IMR-90 (cell line): ENCODE data around the gene NDUFA6. TPM values are rescaled to one million over a fixed set of nuclear protein-coding genes. Genes with fewer than 3 reads are reported as not detected.
"Not testable (repeated sequence)": the region's sequence is repeated elsewhere in the genome, so short reads cannot be mapped to it uniquely, and the experiment has no call there.

Experiments
- ATAC-seq: fragments of 200-7000 bp; cut with Tn5 transposase; 2 replicates; pipeline ENCODE4 v1.9.1; 2020; ENCODE audit warnings: low read depth, mild to moderate bottlenecking, moderate library complexity
- BruUV-seq: library from RNA; stranded (reverse); fragments of 400-500 nt; replicated peaks from 2 replicates; lab custom pipeline; 2021; lab: Mats Ljungman, UMichigan
- CTCF ChIA-PET: fragments of 300-600 bp; formaldehyde crosslinking; extraction: SDS; loops from one replicate; lab custom pipeline; 2021; ENCODE audit warnings: antibody characterized with exemption; lab: Yijun Ruan, JAX
- POLR2A ChIA-PET: fragments of 300-600 bp; sonication (Branson Sonifier 250); formaldehyde crosslinking; loops from one replicate; lab custom pipeline; 2022; ENCODE audit warnings: antibody characterized with exemption; ENCODE audit not compliant: unreplicated experiment; lab: Charles Lee
- DNase-seq: peaks from one replicate; pipeline ENCODE4 v3.0.0; 2013
- H2AFZ ChIP-seq: replicated peaks from 2 replicates; pipeline ENCODE3; 2013; ENCODE audit warnings: low read length, mild to moderate bottlenecking; ENCODE audit not compliant: poor library complexity
- H2AK5ac ChIP-seq: 2 replicates; pipeline ENCODE4 v1.6.1; 2013; ENCODE audit warnings: low read depth, low read length, inconsistent platforms
- H2AK9ac ChIP-seq: replicated peaks from 2 replicates; pipeline ENCODE3; 2013; ENCODE audit warnings: mild to moderate bottlenecking, low read depth, low read length, moderate library complexity; ENCODE audit not compliant: poor library complexity
- H2BK120ac ChIP-seq: 2 replicates; pipeline ENCODE4 v1.6.1; 2013; ENCODE audit warnings: low read depth, low read length, inconsistent platforms
- H2BK15ac ChIP-seq: 3 replicates; pipeline ENCODE4 v1.6.1; 2013; ENCODE audit warnings: low read depth, low read length, inconsistent platforms
- H2BK20ac ChIP-seq: 2 replicates; pipeline ENCODE4 v1.6.1; 2013; ENCODE audit warnings: low read depth, mild to moderate bottlenecking, inconsistent platforms, low read length, moderate library complexity
- H2BK5ac ChIP-seq: 2 replicates; pipeline ENCODE4 v1.6.1; 2013; ENCODE audit warnings: mild to moderate bottlenecking, low read depth, low read length, inconsistent platforms; ENCODE audit not compliant: poor library complexity, severe bottlenecking
- H3K14ac ChIP-seq: replicated peaks from 2 replicates; pipeline ENCODE4 v1.6.1; 2013; ENCODE audit warnings: low read depth, low read length, inconsistent platforms
- H3K18ac ChIP-seq: 2 replicates; pipeline ENCODE4 v1.6.1; 2013; ENCODE audit warnings: low read depth, low read length, control low read depth
- H3K23ac ChIP-seq: 2 replicates; pipeline ENCODE4 v1.6.1; 2013; ENCODE audit warnings: low read depth, low read length, inconsistent platforms
- H3K27ac ChIP-seq: 2 replicates; pipeline ENCODE4 v1.5.1; 2013; ENCODE audit warnings: mild to moderate bottlenecking, control low read depth, low read length; ENCODE audit not compliant: insufficient read depth
- H3K27me3 ChIP-seq: 2 replicates; pipeline ENCODE4 v1.6.1; 2013; ENCODE audit warnings: low read length; ENCODE audit not compliant: control insufficient read depth, insufficient read depth
- H3K36me3 ChIP-seq: 2 replicates; pipeline ENCODE4 v1.6.1; 2013; ENCODE audit warnings: low read length, mixed read lengths; ENCODE audit not compliant: control insufficient read depth, insufficient read depth
- H3K4ac ChIP-seq: 2 replicates; pipeline ENCODE4 v1.6.1; 2013; ENCODE audit warnings: low read depth, low read length, inconsistent platforms
- H3K4me1 ChIP-seq: 2 replicates; pipeline ENCODE4 v1.6.1; 2013; ENCODE audit warnings: low read length, mixed read lengths; ENCODE audit not compliant: control insufficient read depth, insufficient read depth
- H3K4me2 ChIP-seq: 2 replicates; pipeline ENCODE4 v1.6.1; 2013; ENCODE audit warnings: low read depth, mild to moderate bottlenecking, control low read depth, low read length, moderate library complexity
- H3K4me3 ChIP-seq: 2 replicates; pipeline ENCODE4 v1.5.1; 2013; ENCODE audit warnings: low read depth, mild to moderate bottlenecking, control low read depth, low read length, moderate library complexity; ENCODE audit not compliant: insufficient read depth
- H3K56ac ChIP-seq: 2 replicates; pipeline ENCODE4 v1.6.1; 2013; ENCODE audit warnings: low read length, inconsistent platforms; ENCODE audit not compliant: insufficient read depth; ENCODE audit errors: extremely low read depth
- H3K79me1 ChIP-seq, 2 experiments: 2 replicates each; pipeline ENCODE4 v1.6.1; 2013; ENCODE audit warnings: low read length in 2 of 2, inconsistent platforms in 1 of 2, low read depth in 1 of 2
- H3K9ac ChIP-seq: 2 replicates; pipeline ENCODE4 v1.6.1; 2013; ENCODE audit warnings: low read depth, low read length, control low read depth
- H3K9me1 ChIP-seq: 2 replicates; pipeline ENCODE4 v1.6.1; 2013; ENCODE audit warnings: low read length, inconsistent platforms; ENCODE audit not compliant: insufficient read depth
- H3K9me3 ChIP-seq: 2 replicates; pipeline ENCODE4 v1.6.1; 2013; ENCODE audit warnings: low read length; ENCODE audit not compliant: control insufficient read depth, insufficient read depth
- H4K20me1 ChIP-seq: 2 replicates; pipeline ENCODE4 v1.6.1; 2013; ENCODE audit warnings: low read length, inconsistent platforms; ENCODE audit not compliant: insufficient read depth
- H4K5ac ChIP-seq: 2 replicates; pipeline ENCODE4 v1.6.1; 2013; ENCODE audit warnings: mild to moderate bottlenecking, low read depth, low read length, control low read depth
- H4K8ac ChIP-seq, 2 experiments: 2 replicates each; pipeline ENCODE4 v1.6.1; 2013; ENCODE audit warnings: low read depth in 2 of 2, low read length in 2 of 2, control low read depth in 1 of 2, inconsistent platforms in 1 of 2
- H4K91ac ChIP-seq: 2 replicates; pipeline ENCODE4 v1.6.1; 2013; ENCODE audit warnings: low read depth, low read length, inconsistent platforms; ENCODE audit not compliant: insufficient read depth
- WGBS, 2 experiments: methylation state at CpG; one replicate each; pipeline versions ENCODE4 v1.1.5 to v1.1.7; 2013; ENCODE audit warnings: missing lambda C conversion rate in 2 of 2; ENCODE audit not compliant: insufficient read length in 1 of 2; ENCODE audit errors: extremely low coverage in 2 of 2; 5-methylcytosine and 5-hydroxymethylcytosine counted together
- dilution Hi-C: fragments of 300-500 bp; cut with HindIII; formaldehyde crosslinking; loops from one replicate; pipeline ENCODE4 v1.14.3; 2018; ENCODE audit warnings: low sequenced_read_pairs; ENCODE audit not compliant: unreplicated experiment
- in situ Hi-C: fragments of 300-500 bp; cut with MboI; formaldehyde crosslinking; loops from 3 replicates; pipeline ENCODE4 v1.14.3; 2019; ENCODE audit warnings: low sequenced_read_pairs, inconsistent platforms, mixed read lengths
- intact Hi-C: fragments of 100-400 bp; cut with micrococcal nuclease; formaldehyde crosslinking; loops from 2 replicates; pipeline ENCODE4 v1.10.0; 2022
- polyA plus RNA-seq, 3 experiments: library from polyadenylated mRNA; depleted of rRNA; stranded (reverse); fragments of >200 nt; gene quantifications; 2 replicates each; pipeline ENCODE4 v1.2.3, GENCODE V29; 2012; ENCODE audit warnings: low replicate concordance in 1 of 3
- total RNA-seq: library from RNA; depleted of rRNA; stranded (reverse); fragments of >200 nt; gene quantifications from 2 replicates; pipeline ENCODE4 v1.2.3, GENCODE V29; 2012

Gene NDUFA6
- total and polyA plus RNA-seq, 2 of the 4 experiments (the other 2 are of a cell fraction), result 48.8 to 89.0 TPM

DNA sequence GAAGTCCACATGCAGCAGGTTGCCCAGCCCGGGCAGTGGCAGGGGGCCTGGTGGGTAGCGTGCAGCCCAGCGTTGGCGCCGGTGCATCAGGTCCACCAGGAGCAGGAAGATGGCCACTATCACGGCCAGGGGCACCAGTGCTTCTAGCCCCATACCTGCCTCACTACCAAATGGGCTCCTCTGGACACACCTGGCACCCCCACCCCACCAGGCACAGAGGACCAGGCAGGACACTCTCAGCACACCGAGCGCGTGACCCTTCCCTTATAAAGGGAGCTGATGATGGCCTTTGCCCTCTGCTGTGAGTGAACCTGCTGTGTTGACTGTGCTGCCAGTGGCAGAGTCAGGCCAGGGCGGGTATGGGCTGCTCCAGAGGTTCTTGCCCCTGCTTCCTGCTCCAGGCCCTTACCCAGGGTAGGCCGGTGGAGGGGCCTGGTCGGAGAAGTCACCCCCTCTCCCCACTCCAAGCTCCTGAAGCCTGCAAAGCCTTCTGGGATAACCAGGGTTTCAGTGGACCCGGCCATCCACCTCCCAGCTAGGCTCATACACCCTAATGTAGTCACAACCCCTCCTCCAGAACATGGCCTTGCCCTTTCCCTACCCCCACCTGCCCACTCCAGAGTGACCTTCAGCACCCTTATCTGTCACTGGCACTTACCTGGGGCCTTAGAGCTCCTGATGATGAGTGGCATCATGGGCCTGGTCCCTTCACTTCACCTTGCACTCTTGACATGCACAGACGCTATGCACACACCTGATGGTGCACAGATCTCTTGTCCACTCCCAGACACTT lies 40.3 kb upstream of the NDUFA6 start, which contains the start of gene CYP2D6:
Gene CYP2D6 (minus strand): TSS at position 172 of the 793 bp plus-strand sequence. CDS start 19 bp downstream, at position 153.
- BruUV-seq, H3K9me3 ChIP-seq, H3K36me3 ChIP-seq, H3K14ac ChIP-seq, H3K79me1 ChIP-seq, CTCF ChIA-PET, DNase-seq, H4K91ac ChIP-seq, H3K9me1 ChIP-seq, H3K27me3 ChIP-seq, H3K4me2 ChIP-seq, ATAC-seq, intact Hi-C loops, H2BK5ac ChIP-seq, H4K20me1 ChIP-seq, in situ Hi-C loops, H3K18ac ChIP-seq, H2AFZ ChIP-seq, POLR2A ChIA-PET, H3K9ac ChIP-seq, dilution Hi-C loops, H2BK120ac ChIP-seq, H3K4me3 ChIP-seq, H2AK9ac ChIP-seq, H2BK15ac ChIP-seq, H3K4ac ChIP-seq, H4K5ac ChIP-seq, H3K27ac ChIP-seq, H2BK20ac ChIP-seq, H3K23ac ChIP-seq, H4K8ac ChIP-seq, H3K4me1 ChIP-seq, H3K56ac ChIP-seq, H2AK5ac ChIP-seq: not testable (repeated sequence)
- WGBS, 2 experiments, result no CpG with 5 or more reads among the region's 14 CpGs

DNA sequence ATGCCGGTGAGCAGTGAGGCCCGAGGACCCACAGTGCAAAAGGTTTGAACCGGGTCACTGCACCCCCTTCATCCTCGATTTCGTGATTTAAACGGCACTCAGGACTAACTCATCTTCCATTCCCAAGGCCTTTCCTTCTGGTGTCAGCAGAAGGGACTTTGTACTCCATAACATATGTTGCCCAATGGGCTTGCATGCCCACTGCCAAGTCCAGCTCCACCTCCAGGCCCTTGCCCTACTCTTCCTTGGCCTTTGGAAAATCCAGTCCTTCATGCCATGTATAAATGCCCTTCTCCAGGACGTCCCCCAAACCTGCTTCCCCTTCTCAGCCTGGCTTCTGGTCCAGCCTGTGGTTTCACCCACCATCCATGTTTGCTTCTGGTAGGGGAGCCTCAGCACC lies 39.6 kb upstream of the NDUFA6 start:
- H4K8ac ChIP-seq, H4K91ac ChIP-seq, H3K27me3 ChIP-seq, H3K4ac ChIP-seq, H4K5ac ChIP-seq, in situ Hi-C loops, ATAC-seq, H3K79me1 ChIP-seq, H2AK5ac ChIP-seq, H3K9ac ChIP-seq, H2BK5ac ChIP-seq, intact Hi-C loops, CTCF ChIA-PET, H3K23ac ChIP-seq, H2BK20ac ChIP-seq, BruUV-seq, H3K4me3 ChIP-seq, H3K4me1 ChIP-seq, H2AK9ac ChIP-seq, DNase-seq, H3K27ac ChIP-seq, H4K20me1 ChIP-seq, H3K9me3 ChIP-seq, POLR2A ChIA-PET, H2BK15ac ChIP-seq, H3K36me3 ChIP-seq, H2AFZ ChIP-seq, dilution Hi-C loops, H3K14ac ChIP-seq, H3K9me1 ChIP-seq, H3K18ac ChIP-seq, H3K4me2 ChIP-seq, H2BK120ac ChIP-seq, H3K56ac ChIP-seq: not testable (repeated sequence)
- WGBS, 2 experiments, result no CpG with 5 or more reads among the region's 7 CpGs
